ENCODE measurements around the gene DDX31.

The DDX31 gene

GRCh38 chr9:132591751-132592314 is 78.0 kb downstream of the DDX31 start:
- DNase-seq, result no peak

GRCh38 chr9:132591244-132591643 is 78.5 kb downstream of the DDX31 start:
- no peak for DNase-seq

- peak; percentile 22 for DNase-seq
Observed at GRCh38 chr9:132590318-132591182, 79.2 kb downstream of the DDX31 start.

GRCh38 chr9:132590037-132590317 is 79.8 kb downstream of the DDX31 start:
- DNase-seq, result no peak

GRCh38 chr9:132589148-132590036 is 80.4 kb downstream of the DDX31 start:
- DNase-seq, result no peak

GRCh38 chr9:132588501-132589147 is 81.2 kb downstream of the DDX31 start:
- DNase-seq, result no peak

- DNase-seq, result no peak
Observed at GRCh38 chr9:132588098-132588497, 81.7 kb downstream of the DDX31 start.

GRCh38 chr9:132587592-132587955 is 82.2 kb downstream of the DDX31 start:
- no peak for DNase-seq

- no peak for DNase-seq
Observed at GRCh38 chr9:132586830-132587591, 82.8 kb downstream of the DDX31 start.

- DNase-seq, result no peak
Observed at GRCh38 chr9:132585954-132586829, 83.6 kb downstream of the DDX31 start.

- DNase-seq, result no peak
Observed at GRCh38 chr9:132584601-132585560, 84.9 kb downstream of the DDX31 start.

- no peak for DNase-seq
Observed at GRCh38 chr9:132583584-132584304, 86.0 kb downstream of the DDX31 start.

GRCh38 chr9:132582786-132583583 is 86.8 kb downstream of the DDX31 start:
- no peak for DNase-seq

GRCh38 chr9:132582276-132582785 is 87.5 kb downstream of the DDX31 start, which contains the start of gene BARHL1:
Gene BARHL1 (plus strand): TSS chr9:132582606. CDS start chr9:132582798, 192 bp downstream.
- no peak for DNase-seq

- DNase-seq, result no peak
Observed at GRCh38 chr9:132579427-132579798, 90.4 kb downstream of the DDX31 start.

GRCh38 chr9:132578367-132578932 is 91.3 kb downstream of the DDX31 start:
- no peak for DNase-seq

- DNase-seq, result no peak
Observed at GRCh38 chr9:132577119-132577518, 92.7 kb downstream of the DDX31 start.

- no peak for DNase-seq
Observed at GRCh38 chr9:132575811-132576210, 94.0 kb downstream of the DDX31 start.
